OCI-LY7 (cell line): Measurements from ENCODE around the gene ATP1B3. TPM values are rescaled to one million over a fixed set of nuclear protein-coding genes. Genes with fewer than 3 reads are reported as not detected.
"Not testable (repeated sequence)": the region's sequence is repeated elsewhere in the genome, so short reads cannot be mapped to it uniquely, and the experiment has no call there.

Experiments used
- BruUV-seq: library from RNA; stranded (reverse); fragments of 400-500 nt; replicated peaks from 2 replicates; lab custom pipeline; 2021; lab: Mats Ljungman, UMichigan
- CTCF ChIA-PET: fragments of 300-600 bp; sonication (Branson Sonifier 250); formaldehyde crosslinking; loops from one replicate; lab custom pipeline; 2022; ENCODE audit warnings: antibody characterized with exemption; ENCODE audit not compliant: unreplicated experiment; lab: Charles Lee
- POLR2A ChIA-PET: fragments of 300-600 bp; sonication (Branson Sonifier 250); formaldehyde crosslinking; loops from one replicate; lab custom pipeline; 2022; ENCODE audit warnings: antibody characterized with exemption; lab: Charles Lee
- DNase-seq: peaks from one replicate; pipeline ENCODE4 v3.0.0-alpha.2; 2015; ENCODE audit warnings: low spot score
- H2AFZ ChIP-seq: fragments of 200-600 bp; sonication (generic), shearing (Covaris generic); 2 replicates; pipeline ENCODE4 v1.6.1; 2014; ENCODE audit warnings: mild to moderate bottlenecking, antibody characterized with exemption, low read length, moderate library complexity
- H3K27ac ChIP-seq: fragments of 200-600 bp; sonication (generic); 2 replicates; pipeline ENCODE4 v1.5.1; 2014; ENCODE audit warnings: mixed run types, low read depth, mild to moderate bottlenecking, moderate library complexity, low read length, inconsistent platforms; ENCODE audit not compliant: poor library complexity, severe bottlenecking
- H3K36me3 ChIP-seq: fragments of 200-600 bp; sonication (generic); 2 replicates; pipeline ENCODE4 v1.6.1; 2014; ENCODE audit warnings: mild to moderate bottlenecking, antibody characterized with exemption, low read length, moderate library complexity, mixed read lengths; ENCODE audit not compliant: insufficient read depth
- H3K4me1 ChIP-seq: fragments of 200-600 bp; sonication (generic); 2 replicates; pipeline ENCODE4 v1.5.1; 2014; ENCODE audit warnings: mild to moderate bottlenecking, low read length; ENCODE audit not compliant: insufficient read depth, poor library complexity, severe bottlenecking
- H3K4me2 ChIP-seq: fragments of 200-600 bp; sonication (generic); 2 replicates; pipeline ENCODE4 v1.6.1; 2014; ENCODE audit warnings: mild to moderate bottlenecking, low read length
- H3K4me3 ChIP-seq: fragments of 200-600 bp; sonication (generic); 2 replicates; pipeline ENCODE4 v1.5.1; 2014; ENCODE audit warnings: mild to moderate bottlenecking, low read depth, low read length; ENCODE audit not compliant: poor library complexity, severe bottlenecking
- H3K79me2 ChIP-seq: fragments of 200-600 bp; sonication (generic); 2 replicates; pipeline ENCODE4 v1.6.1; 2016; ENCODE audit warnings: low read depth, mild to moderate bottlenecking, low read length, moderate library complexity, mixed read lengths; ENCODE audit not compliant: insufficient read depth
- H3K9me2 ChIP-seq: fragments of 200-600 bp; sonication (generic); 2 replicates; pipeline ENCODE4 v1.6.1; 2016; ENCODE audit warnings: mild to moderate bottlenecking, low read length, mixed read lengths; ENCODE audit not compliant: insufficient read depth
- H3K9me3 ChIP-seq: fragments of 200-600 bp; sonication (generic); 2 replicates; pipeline ENCODE4 v1.6.1; 2014; ENCODE audit warnings: mild to moderate bottlenecking, mixed run types, low read length, mixed read lengths
- H4K20me1 ChIP-seq: fragments of 200-600 bp; sonication (generic); 2 replicates; pipeline ENCODE4 v1.6.1; 2014; ENCODE audit warnings: mild to moderate bottlenecking, antibody characterized with exemption, low read length, moderate library complexity, mixed read lengths; ENCODE audit not compliant: insufficient read depth
- CTCF ChIP-seq: fragments of 200-600 bp; sonication (generic); conservative IDR thresholded peaks from 2 replicates; pipeline ENCODE4 v1.5.1; 2014; ENCODE audit warnings: mild to moderate bottlenecking, antibody characterized with exemption, low read length, moderate library complexity, mixed read lengths
- EZH2phosphoT487 ChIP-seq: fragments of 200-600 bp; sonication (generic); IDR thresholded peaks from 2 replicates; pipeline ENCODE4 v1.6.1; 2018; ENCODE audit warnings: low read depth, borderline replicate concordance, mild to moderate bottlenecking, mixed run types, antibody characterized with exemption, low read length, moderate library complexity, mixed read lengths
- intact Hi-C: fragments of 100-400 bp; cut with micrococcal nuclease; formaldehyde crosslinking; loops from one replicate; pipeline ENCODE4 v1.10.0; 2022; ENCODE audit not compliant: unreplicated experiment
- total RNA-seq, 2 experiments: library from RNA; depleted of rRNA in 1 of 2; stranded (reverse); fragments of >200 nt in 1 of 2; shearing (Covaris generic) in 1 of 2; gene quantifications; 2 replicates each; pipeline ENCODE4 v1.2.3, GENCODE V29; 2014 to 2022

The ATP1B3 gene
- total RNA-seq, 2 experiments from 2014 or later: 53.8 to 133 TPM

GRCh38 chr3:141846050-141846433, 30.4 kb upstream of the ATP1B3 start:
- no peak for TF ChIP-seq CTCF
- TF ChIP-seq EZH2phosphoT487: no peak
- Histone ChIP-seq H3K36me3 (no peaks in the 10 kb centered on the region), H3K4me2 (no peak overlapping the region), H2AFZ (no peak overlapping the region), H3K4me1 (no peaks in the 10 kb centered on the region), H4K20me1 (no peaks in the 10 kb centered on the region), H3K9me2 (no peaks in the 10 kb centered on the region), H3K79me2 (no peaks in the 10 kb centered on the region), H3K9me3 (no peaks in the 10 kb centered on the region), H3K27ac (no peak overlapping the region), H3K4me3 (no peak overlapping the region)
- DNase-seq: no peak
- intact Hi-C loops: no loop called here
- ChIA-PET POLR2A (no interaction called here), CTCF (no interaction called here)
- no TSS peak for BruUV-seq

- intact Hi-C loops, H3K4me1 ChIP-seq, H2AFZ ChIP-seq, H3K4me3 ChIP-seq, H3K79me2 ChIP-seq, H4K20me1 ChIP-seq, BruUV-seq, DNase-seq, H3K9me2 ChIP-seq, H3K4me2 ChIP-seq, H3K27ac ChIP-seq, H3K9me3 ChIP-seq, CTCF ChIA-PET, H3K36me3 ChIP-seq: not testable (repeated sequence)
- POLR2A ChIA-PET: interaction anchor here (0.6 to 0.9 kb wide), 2 partner anchors 11 to 31 kb away, joined by 4 to 5 read pairs; no protein-coding TSS in a partner anchor
Measured at GRCh38 chr3:141848159-141848748, 28.2 kb upstream of the ATP1B3 start.

GRCh38 chr3:141849056-141849815, 27.2 kb upstream of the ATP1B3 start:
- DNase-seq: no peak
- no peak overlapping the region for H3K4me2 ChIP-seq
- H3K9me3 ChIP-seq: no peaks in the 10 kb centered on the region
- H3K4me1 ChIP-seq: no peaks in the 10 kb centered on the region
- intact Hi-C loops: no loop called here
- H3K79me2 ChIP-seq: no peaks in the 10 kb centered on the region
- H3K36me3 ChIP-seq: no peaks in the 10 kb centered on the region
- CTCF ChIA-PET: no interaction called here
- TF ChIP-seq EZH2phosphoT487 (no peak), CTCF (no peak)
- no peaks in the 10 kb centered on the region for H4K20me1 ChIP-seq
- no peaks in the 10 kb centered on the region for H3K9me2 ChIP-seq
- BruUV-seq: no TSS peak
- H2AFZ ChIP-seq: no peak overlapping the region
- H3K27ac ChIP-seq: no peak overlapping the region
- POLR2A ChIA-PET: interaction anchor here (0.6 to 0.9 kb wide), 3 partner anchors 13 to 1638 kb away, joined by 3 to 4 read pairs (median 3); no protein-coding TSS in a partner anchor
- no peak overlapping the region for H3K4me3 ChIP-seq
